Measurements from ENCODE around the gene MGA. TPM values are rescaled to one million over a fixed set of nuclear protein-coding genes. Genes with fewer than 3 reads are reported as not detected.

The MGA gene
- polyA plus RNA-seq, 1 donor (not counting 4 experiments of a cell fraction or from before 2014, with no cell fraction given), result 6.3 TPM

DNA sequence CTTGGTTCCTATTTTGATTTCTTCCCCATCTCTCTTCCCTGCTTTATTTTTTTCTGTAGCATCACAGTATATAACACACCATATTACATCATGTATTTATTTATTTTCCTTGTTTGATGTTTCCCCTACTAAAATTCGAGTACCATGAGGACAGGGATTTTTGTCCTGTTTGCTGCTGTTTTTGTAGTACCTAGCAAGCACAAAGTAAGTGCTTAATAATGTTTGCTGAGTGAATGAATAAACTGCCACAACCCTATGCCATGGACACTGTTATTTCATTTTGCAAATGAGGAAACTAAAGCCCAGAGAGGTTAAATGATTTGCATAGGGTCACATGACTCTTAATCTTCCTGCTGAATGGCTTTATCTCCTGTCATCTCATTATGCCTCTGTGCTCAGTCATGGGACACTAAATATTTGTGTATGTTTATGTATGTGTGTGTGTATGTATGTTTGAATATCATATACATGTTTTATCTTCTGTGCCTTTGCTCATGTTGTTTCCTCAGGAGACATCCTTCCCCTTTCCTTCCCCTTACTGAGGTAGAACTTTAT lies 26.1 kb upstream of the MGA start:
- H3K4me1 ChIP-seq (ENCODE audit: control insufficient read depth, extremely low read depth, insufficient read depth, low read length), result peaks cover 8% of the 10 kb centered on the region
- no peaks in the 10 kb centered on the region for H3K9me1 ChIP-seq (ENCODE audit: control insufficient read depth, extremely low read depth, insufficient read depth, low read length)
- no peak overlapping the region for H3K4me3 ChIP-seq (ENCODE audit: control insufficient read depth in 2 of 3, extremely low read depth in 1 of 3, insufficient read depth in 2 of 3, low read depth in 1 of 3, low read length in 3 of 3)
- H3K27ac ChIP-seq (ENCODE audit: control insufficient read depth, insufficient read depth, low read length), result no peak overlapping the region
- dilution Hi-C loops (cut with MboI; ENCODE audit: extremely low pct_ligation_motif_present, low sequenced_read_pairs), result no loop called here
- no peak overlapping the region for H2AFZ ChIP-seq (ENCODE audit: control insufficient read depth, low read length)
- TF ChIP-seq, protein P1, sequence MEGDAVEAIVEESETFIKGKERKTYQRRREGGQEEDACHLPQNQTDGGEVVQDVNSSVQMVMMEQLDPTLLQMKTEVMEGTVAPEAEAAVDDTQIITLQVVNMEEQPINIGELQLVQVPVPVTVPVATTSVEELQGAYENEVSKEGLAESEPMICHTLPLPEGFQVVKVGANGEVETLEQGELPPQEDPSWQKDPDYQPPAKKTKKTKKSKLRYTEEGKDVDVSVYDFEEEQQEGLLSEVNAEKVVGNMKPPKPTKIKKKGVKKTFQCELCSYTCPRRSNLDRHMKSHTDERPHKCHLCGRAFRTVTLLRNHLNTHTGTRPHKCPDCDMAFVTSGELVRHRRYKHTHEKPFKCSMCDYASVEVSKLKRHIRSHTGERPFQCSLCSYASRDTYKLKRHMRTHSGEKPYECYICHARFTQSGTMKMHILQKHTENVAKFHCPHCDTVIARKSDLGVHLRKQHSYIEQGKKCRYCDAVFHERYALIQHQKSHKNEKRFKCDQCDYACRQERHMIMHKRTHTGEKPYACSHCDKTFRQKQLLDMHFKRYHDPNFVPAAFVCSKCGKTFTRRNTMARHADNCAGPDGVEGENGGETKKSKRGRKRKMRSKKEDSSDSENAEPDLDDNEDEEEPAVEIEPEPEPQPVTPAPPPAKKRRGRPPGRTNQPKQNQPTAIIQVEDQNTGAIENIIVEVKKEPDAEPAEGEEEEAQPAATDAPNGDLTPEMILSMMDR (optimal IDR thresholded peaks at IDR 0.05 in 1 of 3, IDR thresholded peaks at IDR 0.05 in 1 of 3, conservative IDR thresholded peaks at IDR 0.05 in 1 of 3; ENCODE audit: extremely low read depth in 1 of 3, insufficient read depth in 2 of 3, low read length in 3 of 3), result no peak
- TF ChIP-seq EZH2 (IDR thresholded peaks at IDR 0.05; ENCODE audit: low read length), result no peak
- no peak overlapping the region for H3K4me2 ChIP-seq (ENCODE audit: control insufficient read depth, extremely low read depth, insufficient read depth, low read depth, low read length)
- FAIRE-seq, result no peak
- no peaks in the 10 kb centered on the region for H3K9me3 ChIP-seq (ENCODE audit: control insufficient read depth, low read depth, low read length)
- no peaks in the 10 kb centered on the region for H4K20me1 ChIP-seq (ENCODE audit: control insufficient read depth, extremely low read depth, insufficient read depth, low read length)
- no peaks in the 10 kb centered on the region for H3K36me3 ChIP-seq (ENCODE audit: control insufficient read depth in 2 of 2, extremely low read depth in 1 of 2, insufficient read depth in 2 of 2, low read length in 2 of 2)
- H3K27me3 ChIP-seq (ENCODE audit: control insufficient read depth, extremely low read depth, insufficient read depth, low read length), result no peaks in the 10 kb centered on the region
- DNase-seq (ENCODE audit: low read depth, low spot score), result no peak
- H3K79me2 ChIP-seq (ENCODE audit: control insufficient read depth, insufficient read depth, low read length), result no peaks in the 10 kb centered on the region
- no peak overlapping the region for H3K9ac ChIP-seq (ENCODE audit: control insufficient read depth, extremely low read depth, insufficient read depth, low read length)

DNA sequence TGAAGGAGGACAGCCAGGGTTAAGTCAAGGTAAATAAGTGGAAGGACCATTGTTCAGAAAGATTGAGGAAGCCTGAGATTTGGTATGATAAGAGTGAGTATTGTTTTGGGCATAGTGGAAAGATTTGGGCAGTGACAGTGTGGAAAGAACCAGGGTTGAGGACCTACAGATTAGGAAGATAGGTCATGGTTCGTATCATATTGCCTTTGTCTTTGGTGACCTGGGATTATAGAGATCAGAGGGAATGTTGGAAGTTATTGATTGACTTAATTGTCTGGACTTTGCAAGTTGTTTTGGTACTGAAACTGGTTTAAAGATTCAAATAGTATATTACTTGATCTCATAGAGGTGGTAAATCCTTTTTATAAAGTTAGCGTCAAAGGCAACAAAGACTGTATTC lies 23.1 kb upstream of the MGA start:
- H3K27ac ChIP-seq (ENCODE audit: control insufficient read depth, insufficient read depth, low read length), result no peak overlapping the region
- no peak for TF ChIP-seq EZH2 (IDR thresholded peaks at IDR 0.05; ENCODE audit: low read length)
- TF ChIP-seq, protein P1 (optimal IDR thresholded peaks at IDR 0.05 in 1 of 3, IDR thresholded peaks at IDR 0.05 in 1 of 3, conservative IDR thresholded peaks at IDR 0.05 in 1 of 3; ENCODE audit: extremely low read depth in 1 of 3, insufficient read depth in 2 of 3, low read length in 3 of 3), result no peak
- no peak overlapping the region for H3K9ac ChIP-seq (ENCODE audit: control insufficient read depth, extremely low read depth, insufficient read depth, low read length)
- no peak overlapping the region for H3K4me3 ChIP-seq (ENCODE audit: control insufficient read depth in 2 of 3, extremely low read depth in 1 of 3, insufficient read depth in 2 of 3, low read depth in 1 of 3, low read length in 3 of 3)
- H2AFZ ChIP-seq (ENCODE audit: control insufficient read depth, low read length), result no peak overlapping the region
- DNase-seq (ENCODE audit: low read depth, low spot score) (no peak), FAIRE-seq (no peak)
- no peaks in the 10 kb centered on the region for H3K79me2 ChIP-seq (ENCODE audit: control insufficient read depth, insufficient read depth, low read length)
- H4K20me1 ChIP-seq (ENCODE audit: control insufficient read depth, extremely low read depth, insufficient read depth, low read length), result no peaks in the 10 kb centered on the region
- H3K4me2 ChIP-seq (ENCODE audit: control insufficient read depth, extremely low read depth, insufficient read depth, low read depth, low read length), result no peak overlapping the region
- H3K9me3 ChIP-seq (ENCODE audit: control insufficient read depth, low read depth, low read length), result no peaks in the 10 kb centered on the region
- H3K9me1 ChIP-seq (ENCODE audit: control insufficient read depth, extremely low read depth, insufficient read depth, low read length), result no peaks in the 10 kb centered on the region
- H3K4me1 ChIP-seq (ENCODE audit: control insufficient read depth, extremely low read depth, insufficient read depth, low read length), result peaks cover 2% of the 10 kb centered on the region
- dilution Hi-C loops (cut with MboI; ENCODE audit: extremely low pct_ligation_motif_present, low sequenced_read_pairs), result no loop called here
- H3K36me3 ChIP-seq (ENCODE audit: control insufficient read depth in 2 of 2, extremely low read depth in 1 of 2, insufficient read depth in 2 of 2, low read length in 2 of 2), result no peaks in the 10 kb centered on the region
- H3K27me3 ChIP-seq (ENCODE audit: control insufficient read depth, extremely low read depth, insufficient read depth, low read length), result no peaks in the 10 kb centered on the region

Data from keratinocyte (primary cell).